WERI-Rb-1 (cell line): Measurements from ENCODE around the gene INSIG1.

Experiments
- DNase-seq: peaks from one replicate; pipeline ENCODE4 v3.0.0-alpha.2; 2020
- H3K27ac ChIP-seq: fragments of 250-450 bp; sonication (Bioruptor Pico); 2 replicates; pipeline ENCODE4 v1.5.1; 2020; ENCODE audit warnings: mild to moderate bottlenecking, moderate library complexity
- H3K27me3 ChIP-seq: fragments of 250-450 bp; sonication (Bioruptor Pico); 2 replicates; pipeline ENCODE4 v1.5.1; 2021; ENCODE audit warnings: mild to moderate bottlenecking, low read depth, moderate library complexity; ENCODE audit not compliant: insufficient read depth, severe bottlenecking
- H3K36me3 ChIP-seq: fragments of 250-450 bp; sonication (Bioruptor Pico); 2 replicates; pipeline ENCODE4 v1.5.1; 2020; ENCODE audit warnings: mild to moderate bottlenecking, moderate library complexity
- H3K4me3 ChIP-seq: 2 replicates; pipeline ENCODE4 v1.5.1; 2011; ENCODE audit warnings: low read depth, mild to moderate bottlenecking, control low read depth, low read length
- H3K9me3 ChIP-seq: fragments of 250-450 bp; sonication (Bioruptor Pico); 2 replicates; pipeline ENCODE4 v1.5.1; 2021; ENCODE audit warnings: mild to moderate bottlenecking, moderate library complexity; ENCODE audit not compliant: severe bottlenecking
- CTCF ChIP-seq: IDR thresholded peaks from 2 replicates; pipeline ENCODE4 v1.5.1; 2011; ENCODE audit warnings: low read depth, mild to moderate bottlenecking, control low read depth, inconsistent platforms, low read length

INSIG1 gene

GRCh38 chr7:155308330-155309020 is 10.8 kb downstream of the INSIG1 start:
- DNase-seq: no peak
- H3K27me3 ChIP-seq: no peaks in the 10 kb centered on the region
- no peak overlapping the region for H3K27ac ChIP-seq
- peaks cover 40% of the 10 kb centered on the region for H3K36me3 ChIP-seq
- TF ChIP-seq CTCF: no peak
- no peak overlapping the region for H3K4me3 ChIP-seq
- no peaks in the 10 kb centered on the region for H3K9me3 ChIP-seq

- Histone ChIP-seq H3K4me3 (no peak overlapping the region), H3K27me3 (no peaks in the 10 kb centered on the region), H3K9me3 (no peaks in the 10 kb centered on the region), H3K27ac (no peak overlapping the region), H3K36me3 (peaks cover 39% of the 10 kb centered on the region)
- DNase-seq: no peak
- no peak for TF ChIP-seq CTCF
These were observed 11.3 kb downstream of the INSIG1 start for GRCh38 chr7:155309021-155309338.

- Histone ChIP-seq H3K36me3 (peaks cover 28% of the 10 kb centered on the region), H3K4me3 (no peak overlapping the region), H3K27ac (no peak overlapping the region)
These were observed 12.9 kb downstream of the INSIG1 start for GRCh38 chr7:155310425-155311114.

GRCh38 chr7:155311826-155312537 is 14.3 kb downstream of the INSIG1 start:
- Histone ChIP-seq H3K9me3 (no peaks in the 10 kb centered on the region), H3K36me3 (peaks cover 22% of the 10 kb centered on the region), H3K27me3 (no peaks in the 10 kb centered on the region), H3K4me3 (no peak overlapping the region), H3K27ac (no peak overlapping the region)
- no peak for TF ChIP-seq CTCF
- DNase-seq: no peak

More at GRCh38 chr7:155310425-155311114, 12.9 kb downstream of the INSIG1 start:
- Histone ChIP-seq H3K9me3 (no peaks in the 10 kb centered on the region), H3K27me3 (no peaks in the 10 kb centered on the region)
- no peak for DNase-seq
- no peak for TF ChIP-seq CTCF

GRCh38 chr7:155312633-155313032 is 15.0 kb downstream of the INSIG1 start:
- Histone ChIP-seq H3K27ac (no peak overlapping the region), H3K36me3 (peaks cover 19% of the 10 kb centered on the region), H3K9me3 (no peaks in the 10 kb centered on the region), H3K4me3 (no peak overlapping the region), H3K27me3 (no peaks in the 10 kb centered on the region)
- no peak for DNase-seq
- no peak for TF ChIP-seq CTCF
